GM10266 (cell line): Measurements from ENCODE around the gene ADM5.

Experiments
- DNase-seq: peaks from one replicate; pipeline ENCODE4 v3.0.0; 2012; ENCODE audit errors: extremely low spot score
- CTCF ChIP-seq: IDR thresholded peaks from 2 replicates; pipeline ENCODE4 v1.5.1; 2012; ENCODE audit warnings: mild to moderate bottlenecking, low read depth; ENCODE audit not compliant: control insufficient read depth, insufficient read depth; ENCODE audit errors: missing control alignments

ADM5 gene

GRCh38 chr19:49645995-49646394, 43.4 kb upstream of the ADM5 start:
- no peak for TF ChIP-seq CTCF
- DNase-seq: no peak

GRCh38 chr19:49646586-49646985, 42.8 kb upstream of the ADM5 start:
- DNase-seq: no peak
- TF ChIP-seq CTCF: no peak

GRCh38 chr19:49651029-49651819, 38.2 kb upstream of the ADM5 start:
- TF ChIP-seq CTCF: no peak
- no peak for DNase-seq

GRCh38 chr19:49651820-49652550, 37.4 kb upstream of the ADM5 start:
- no peak for TF ChIP-seq CTCF
- no peak for DNase-seq

GRCh38 chr19:49652551-49653465, 36.6 kb upstream of the ADM5 start:
- TF ChIP-seq CTCF: no peak
- DNase-seq: no peak

GRCh38 chr19:49653466-49653806, 36.0 kb upstream of the ADM5 start:
- DNase-seq: no peak
- no peak for TF ChIP-seq CTCF
